Neural progenitor cell (in vitro differentiated cells): Measurements from ENCODE around the gene LAMA2. TPM values are rescaled to one million over a fixed set of nuclear protein-coding genes. Genes with fewer than 3 reads are reported as not detected.

Experiments
- DNase-seq: peaks from one replicate; pipeline ENCODE4 v3.0.0-alpha.2; 2016; ENCODE audit warnings: low spot score
- H2AFZ ChIP-seq: fragments of 200-600 bp; sonication (generic); replicated peaks from 2 replicates; pipeline ENCODE4 v1.6.1; 2016; ENCODE audit warnings: antibody characterized with exemption
- H3F3A ChIP-seq: fragments of 200-600 bp; sonication (generic); 2 replicates; pipeline ENCODE4 v1.6.1; 2016; ENCODE audit warnings: antibody characterized with exemption, low read depth
- H3K27ac ChIP-seq: fragments of 200-600 bp; sonication (generic); 2 replicates; pipeline ENCODE4 v1.5.1; 2016; ENCODE audit warnings: mild to moderate bottlenecking
- H3K27me3 ChIP-seq: fragments of 200-600 bp; sonication (generic); 2 replicates; pipeline ENCODE4 v1.6.1; 2016; ENCODE audit warnings: mild to moderate bottlenecking, moderate library complexity
- H3K36me3 ChIP-seq: fragments of 200-600 bp; sonication (generic); 2 replicates; pipeline ENCODE4 v1.5.1; 2016
- H3K4me1 ChIP-seq: fragments of 200-600 bp; sonication (generic); 2 replicates; pipeline ENCODE4 v1.6.1; 2016; ENCODE audit warnings: mixed run types
- H3K4me2 ChIP-seq: fragments of 200-600 bp; sonication (generic); 2 replicates; pipeline ENCODE4 v1.6.1; 2016
- H3K4me3 ChIP-seq: fragments of 200-600 bp; sonication (generic); 2 replicates; pipeline ENCODE4 v1.5.1; 2016
- H3K79me2 ChIP-seq: fragments of 200-600 bp; sonication (generic); 2 replicates; pipeline ENCODE4 v1.6.1; 2016; ENCODE audit warnings: low read depth
- H3K9ac ChIP-seq: fragments of 200-600 bp; sonication (generic); 2 replicates; pipeline ENCODE4 v1.6.1; 2016
- H3K9me3 ChIP-seq: fragments of 200-600 bp; sonication (generic); 2 replicates; pipeline ENCODE4 v1.5.1; 2016; ENCODE audit warnings: low read depth
- H4K20me1 ChIP-seq: fragments of 200-600 bp; sonication (generic); 2 replicates; pipeline ENCODE4 v1.6.1; 2016; ENCODE audit warnings: low read depth
- H3K27ac Mint-ChIP-seq: 3 replicates; pipeline ENCODE4 v1.8.0; 2021; ENCODE audit warnings: mixed read lengths
- H3K27me3 Mint-ChIP-seq: 2 replicates; pipeline ENCODE4 v1.8.0; 2022; ENCODE audit warnings: low read depth, mild to moderate bottlenecking, inconsistent platforms, moderate library complexity, mixed read lengths; ENCODE audit not compliant: insufficient read depth
- H3K36me3 Mint-ChIP-seq: 3 replicates; pipeline ENCODE4 v1.8.0; 2021; ENCODE audit warnings: mixed read lengths
- H3K4me1 Mint-ChIP-seq: 3 replicates; pipeline ENCODE4 v1.8.0; 2021; ENCODE audit warnings: mixed read lengths
- H3K4me3 Mint-ChIP-seq: 3 replicates; pipeline ENCODE4 v1.8.0; 2021; ENCODE audit warnings: mild to moderate bottlenecking, moderate library complexity, mixed read lengths
- H3K9me3 Mint-ChIP-seq: 3 replicates; pipeline ENCODE4 v1.8.0; 2020; ENCODE audit warnings: mixed read lengths
- CTCF ChIP-seq: fragments of 200-600 bp; sonication (generic); IDR thresholded peaks from 2 replicates; pipeline ENCODE4 v1.5.1; 2017; ENCODE audit warnings: antibody characterized with exemption, mild to moderate bottlenecking
- EZH2 ChIP-seq: fragments of 200-600 bp; sonication (generic); IDR thresholded peaks from 2 replicates; pipeline ENCODE4 v1.6.1; 2017; ENCODE audit warnings: antibody characterized with exemption, mild to moderate bottlenecking, moderate library complexity
- EZH2phosphoT487 ChIP-seq: fragments of 200-600 bp; sonication (generic); IDR thresholded peaks from 2 replicates; pipeline ENCODE4 v1.6.1; 2017; ENCODE audit warnings: antibody characterized with exemption
- total RNA-seq: library from RNA; depleted of rRNA; stranded (reverse); fragments of >200 nt; gene quantifications from 2 replicates; pipeline ENCODE4 v1.2.3, GENCODE V29; 2015; ENCODE audit warnings: low replicate concordance

LAMA2 gene
- total RNA-seq, 1 donor from 2014 or later, result 1.5 TPM

DNA sequence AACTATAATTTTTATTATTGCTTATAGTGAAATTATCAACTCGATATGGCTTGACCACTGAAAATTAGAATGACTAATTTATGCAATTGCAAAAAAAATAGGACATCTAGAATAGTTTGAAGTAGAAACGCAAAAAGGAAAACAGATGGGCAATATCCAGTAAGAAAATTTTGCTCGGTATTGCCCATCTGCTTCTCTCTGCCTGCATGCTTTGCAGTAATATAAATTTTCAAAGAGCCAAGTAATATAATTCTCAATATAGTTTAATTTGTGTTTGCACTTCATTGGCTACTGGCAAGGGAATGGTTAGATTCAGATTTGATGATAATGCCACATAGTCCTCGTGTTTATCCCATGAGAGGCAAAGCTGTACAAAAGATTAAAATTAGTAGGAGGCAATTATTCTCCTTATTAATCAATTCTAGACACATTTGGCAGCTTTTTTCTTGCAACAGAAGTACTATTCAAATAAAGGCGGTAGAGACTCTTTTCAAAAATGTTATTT is 27.3 kb upstream of the LAMA2 start:
- no peaks in the 10 kb centered on the region for H3K36me3 ChIP-seq
- Mint-ChIP-seq H3K27me3 (no peaks in the 10 kb centered on the region), H3K9me3 (peaks cover 12% of the 10 kb centered on the region), H3K4me3 (no peak overlapping the region), H3K36me3 (no peaks in the 10 kb centered on the region), H3K4me1 (no peaks in the 10 kb centered on the region), H3K27ac (no peak overlapping the region)
- no peak for DNase-seq
- TF ChIP-seq CTCF (no peak), EZH2 (no peak), EZH2phosphoT487 (no peak)
- H4K20me1 ChIP-seq, result no peaks in the 10 kb centered on the region
- H3K79me2 ChIP-seq, result no peaks in the 10 kb centered on the region
- no peak overlapping the region for H2AFZ ChIP-seq
- H3K4me3 ChIP-seq, result no peak overlapping the region
- peaks cover 2% of the 10 kb centered on the region for H3K4me1 ChIP-seq
- H3F3A ChIP-seq, result no peaks in the 10 kb centered on the region
- H3K27me3 ChIP-seq, result no peaks in the 10 kb centered on the region
- H3K27ac ChIP-seq, result no peak overlapping the region
- H3K9me3 ChIP-seq, result no peaks in the 10 kb centered on the region
- no peak overlapping the region for H3K9ac ChIP-seq
- H3K4me2 ChIP-seq, result no peak overlapping the region

DNA sequence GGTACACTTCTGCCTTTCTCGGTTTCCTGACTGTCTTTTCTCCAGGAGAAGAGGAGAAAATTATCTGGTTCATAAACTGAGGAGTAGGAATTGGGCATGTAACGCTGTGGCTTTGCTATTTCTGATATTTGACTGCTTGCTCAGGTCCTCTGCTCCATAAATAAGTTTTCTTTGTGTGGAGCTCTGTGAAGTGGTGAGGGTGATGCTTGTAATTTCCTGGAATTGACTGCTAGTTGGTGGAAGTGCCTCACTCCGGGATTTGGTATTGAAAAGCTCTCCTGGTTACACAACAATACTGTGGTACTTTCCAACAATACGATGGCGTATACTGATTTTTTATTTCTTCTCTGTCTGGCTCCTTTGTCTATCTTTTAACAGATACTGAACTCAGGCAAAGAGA is 25.1 kb upstream of the LAMA2 start:
- H3K36me3 ChIP-seq, result peaks cover 3% of the 10 kb centered on the region
- no peak overlapping the region for H2AFZ ChIP-seq

GRCh38 chr6:128860782-128861181 is 22.2 kb upstream of the LAMA2 start:
- Histone ChIP-seq H3K4me3 (no peak overlapping the region), H3K9me3 (no peaks in the 10 kb centered on the region), H2AFZ (no peak overlapping the region), H3K36me3 (peaks cover 3% of the 10 kb centered on the region), H3F3A (no peaks in the 10 kb centered on the region), H4K20me1 (no peaks in the 10 kb centered on the region), H3K27me3 (no peaks in the 10 kb centered on the region), H3K4me1 (no peaks in the 10 kb centered on the region), H3K79me2 (no peaks in the 10 kb centered on the region), H3K9ac (no peak overlapping the region), H3K4me2 (no peak overlapping the region), H3K27ac (no peak overlapping the region)
- H3K4me3 Mint-ChIP-seq, result no peak overlapping the region
- no peak overlapping the region for H3K27ac Mint-ChIP-seq
- H3K4me1 Mint-ChIP-seq, result no peaks in the 10 kb centered on the region
- peaks cover 4% of the 10 kb centered on the region for H3K27me3 Mint-ChIP-seq
- no peak for DNase-seq
- peaks cover 20% of the 10 kb centered on the region for H3K9me3 Mint-ChIP-seq
- TF ChIP-seq EZH2 (no peak), CTCF (no peak), EZH2phosphoT487 (no peak)
- no peaks in the 10 kb centered on the region for H3K36me3 Mint-ChIP-seq

More for the DNA sequence above, 25.1 kb upstream of the LAMA2 start:
- no peak overlapping the region for H3K27ac Mint-ChIP-seq
- H3K27me3 Mint-ChIP-seq, result no peaks in the 10 kb centered on the region
- Histone ChIP-seq H3K4me3 (no peak overlapping the region), H3K9ac (no peak overlapping the region), H3K27me3 (no peaks in the 10 kb centered on the region), H4K20me1 (no peaks in the 10 kb centered on the region), H3K27ac (no peak overlapping the region), H3K4me1 (no peaks in the 10 kb centered on the region), H3F3A (no peaks in the 10 kb centered on the region), H3K4me2 (no peak overlapping the region), H3K9me3 (no peaks in the 10 kb centered on the region), H3K79me2 (no peaks in the 10 kb centered on the region)
- no peaks in the 10 kb centered on the region for H3K36me3 Mint-ChIP-seq
- H3K9me3 Mint-ChIP-seq, result peaks cover 22% of the 10 kb centered on the region
- TF ChIP-seq EZH2phosphoT487, result no peak
- no peak for TF ChIP-seq CTCF
- no peak for TF ChIP-seq EZH2
- no peak for DNase-seq
- H3K4me3 Mint-ChIP-seq, result no peak overlapping the region
- no peaks in the 10 kb centered on the region for H3K4me1 Mint-ChIP-seq
